Measurements from ENCODE around the gene PDZD7. TPM values are rescaled to one million over a fixed set of nuclear protein-coding genes. Genes with fewer than 3 reads are reported as not detected.

Gene PDZD7
- total and polyA plus RNA-seq, 2 of the 8 experiments (the other 6 are each of a cell fraction or from before 2014, with no cell fraction given) = 0.88 to 1.6 TPM

DNA sequence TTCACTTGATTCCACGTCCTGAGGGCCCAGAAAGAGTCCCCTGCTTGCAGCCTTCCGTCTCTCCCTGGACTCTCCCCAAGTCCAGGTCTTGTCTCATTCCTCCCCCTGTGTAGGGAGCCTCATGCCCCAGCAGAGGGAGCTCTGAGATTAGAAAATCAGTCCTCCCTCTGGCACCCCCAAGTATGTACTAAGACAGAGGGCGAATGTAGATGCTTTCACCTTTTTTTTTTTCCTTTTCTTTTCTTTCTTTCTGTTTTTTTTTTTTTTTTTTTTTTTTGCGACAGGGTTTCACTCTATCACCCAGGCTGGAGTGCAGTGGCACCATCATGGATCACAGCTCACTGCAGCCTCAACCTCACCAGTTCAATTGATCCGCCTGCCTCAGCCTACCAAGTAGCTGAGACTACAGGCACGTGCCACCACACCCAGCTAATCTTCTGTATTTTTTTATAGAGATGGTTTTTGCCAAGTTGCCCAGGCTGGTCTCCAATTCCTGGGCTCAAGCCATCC, 10.4 kb upstream of the PDZD7 start (continued):
- peak; percentile 92 to 93 for TF ChIP-seq RAD21 (IDR thresholded peaks at IDR 0.05 in 1 of 2, conservative IDR thresholded peaks at IDR 0.05 in 1 of 2; ENCODE audit: low read depth in 2 of 2, low read length in 2 of 2)
- TF ChIP-seq, protein P1, sequence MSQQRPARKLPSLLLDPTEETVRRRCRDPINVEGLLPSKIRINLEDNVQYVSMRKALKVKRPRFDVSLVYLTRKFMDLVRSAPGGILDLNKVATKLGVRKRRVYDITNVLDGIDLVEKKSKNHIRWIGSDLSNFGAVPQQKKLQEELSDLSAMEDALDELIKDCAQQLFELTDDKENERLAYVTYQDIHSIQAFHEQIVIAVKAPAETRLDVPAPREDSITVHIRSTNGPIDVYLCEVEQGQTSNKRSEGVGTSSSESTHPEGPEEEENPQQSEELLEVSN (IDR thresholded peaks at IDR 0.05) = no peak
- TF ChIP-seq SUZ12 (IDR thresholded peaks at IDR 0.05; ENCODE audit: low read length) = no peak
- TF ChIP-seq BACH1 (IDR thresholded peaks at IDR 0.05; ENCODE audit: low read length) = no peak
- TF ChIP-seq ZNF274 (IDR thresholded peaks at IDR 0.05; ENCODE audit: borderline replicate concordance, extremely low read depth, low read length) = no peak

Measured in H1 (cell line).